ENCODE data around the gene GEN1.

DNA sequence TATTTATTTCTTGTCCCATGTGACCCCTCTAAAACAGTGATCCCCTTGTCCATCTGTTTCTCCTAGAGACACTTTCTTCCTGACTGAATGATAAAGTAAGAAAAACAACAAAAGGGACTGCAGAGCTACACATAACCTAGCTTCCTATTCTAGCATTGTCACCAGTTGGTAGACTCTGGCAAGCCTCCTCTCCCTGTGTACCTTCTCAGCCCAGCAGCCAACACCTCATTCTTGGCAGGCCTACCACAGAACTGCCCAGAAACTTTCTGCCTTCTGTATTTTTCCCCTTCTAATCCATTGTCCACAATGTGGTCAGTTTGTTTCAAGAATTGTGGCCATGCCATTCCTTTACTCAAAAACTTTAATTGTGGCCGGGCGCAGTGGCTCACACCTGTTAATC lies 13.7 kb upstream of the GEN1 start:
- TF ChIP-seq, protein P1, sequence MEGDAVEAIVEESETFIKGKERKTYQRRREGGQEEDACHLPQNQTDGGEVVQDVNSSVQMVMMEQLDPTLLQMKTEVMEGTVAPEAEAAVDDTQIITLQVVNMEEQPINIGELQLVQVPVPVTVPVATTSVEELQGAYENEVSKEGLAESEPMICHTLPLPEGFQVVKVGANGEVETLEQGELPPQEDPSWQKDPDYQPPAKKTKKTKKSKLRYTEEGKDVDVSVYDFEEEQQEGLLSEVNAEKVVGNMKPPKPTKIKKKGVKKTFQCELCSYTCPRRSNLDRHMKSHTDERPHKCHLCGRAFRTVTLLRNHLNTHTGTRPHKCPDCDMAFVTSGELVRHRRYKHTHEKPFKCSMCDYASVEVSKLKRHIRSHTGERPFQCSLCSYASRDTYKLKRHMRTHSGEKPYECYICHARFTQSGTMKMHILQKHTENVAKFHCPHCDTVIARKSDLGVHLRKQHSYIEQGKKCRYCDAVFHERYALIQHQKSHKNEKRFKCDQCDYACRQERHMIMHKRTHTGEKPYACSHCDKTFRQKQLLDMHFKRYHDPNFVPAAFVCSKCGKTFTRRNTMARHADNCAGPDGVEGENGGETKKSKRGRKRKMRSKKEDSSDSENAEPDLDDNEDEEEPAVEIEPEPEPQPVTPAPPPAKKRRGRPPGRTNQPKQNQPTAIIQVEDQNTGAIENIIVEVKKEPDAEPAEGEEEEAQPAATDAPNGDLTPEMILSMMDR (IDR thresholded peaks at IDR 0.05), result no peak
- TF ChIP-seq POLR2A (IDR thresholded peaks at IDR 0.05) (no peak), POLR2AphosphoS5 (IDR thresholded peaks at IDR 0.05) (no peak), EP300 (IDR thresholded peaks at IDR 0.05) (no peak)

Measured in upper lobe of left lung (tissue), 4 donors.